ENCODE measurements around the gene RTP2.

RTP2 gene

GRCh38 chr3:187741403-187742350 lies 39.3 kb upstream of the RTP2 start:
- Mint-ChIP-seq H3K27me3 (no peaks in the 10 kb centered on the region), H3K27ac (peak overlapping the region; percentile 100), H3K36me3 (no peaks in the 10 kb centered on the region), H3K4me1 (ENCODE audit: low read depth) (peaks cover 59% of the 10 kb centered on the region), H3K4me3 (peak overlapping the region; percentile 98), H3K9me3 (ENCODE audit: low read depth) (no peaks in the 10 kb centered on the region)

- Mint-ChIP-seq H3K36me3 (no peaks in the 10 kb centered on the region), H3K27ac (peak overlapping the region; percentile 100), H3K4me3 (peak overlapping the region; percentile 98), H3K9me3 (ENCODE audit: low read depth) (no peaks in the 10 kb centered on the region), H3K4me1 (ENCODE audit: low read depth) (peaks cover 50% of the 10 kb centered on the region), H3K27me3 (no peaks in the 10 kb centered on the region)
Measured at GRCh38 chr3:187740421-187741399, 38.4 kb upstream of the RTP2 start.

GRCh38 chr3:187739561-187740332 lies 37.4 kb upstream of the RTP2 start:
- peaks cover 49% of the 10 kb centered on the region for H3K4me1 Mint-ChIP-seq (ENCODE audit: low read depth)
- H3K4me3 Mint-ChIP-seq: peak overlapping the region; percentile 98
- no peaks in the 10 kb centered on the region for H3K36me3 Mint-ChIP-seq
- H3K27ac Mint-ChIP-seq: peak overlapping the region; percentile 100
- no peaks in the 10 kb centered on the region for H3K27me3 Mint-ChIP-seq
- H3K9me3 Mint-ChIP-seq (ENCODE audit: low read depth): no peaks in the 10 kb centered on the region

- H3K36me3 Mint-ChIP-seq: no peaks in the 10 kb centered on the region
Measured at GRCh38 chr3:187739094-187739560, 36.8 kb upstream of the RTP2 start.

GRCh38 chr3:187738331-187739093 lies 36.2 kb upstream of the RTP2 start:
- H3K9me3 Mint-ChIP-seq (ENCODE audit: low read depth): no peaks in the 10 kb centered on the region
- no peaks in the 10 kb centered on the region for H3K27me3 Mint-ChIP-seq
- H3K36me3 Mint-ChIP-seq: no peaks in the 10 kb centered on the region
- peak overlapping the region; percentile 88 for H3K27ac Mint-ChIP-seq
- peaks cover 49% of the 10 kb centered on the region for H3K4me1 Mint-ChIP-seq (ENCODE audit: low read depth)
- peak overlapping the region; percentile 98 for H3K4me3 Mint-ChIP-seq

More at GRCh38 chr3:187739094-187739560, 36.8 kb upstream of the RTP2 start:
- H3K27ac Mint-ChIP-seq: peak overlapping the region; percentile 88
- no peaks in the 10 kb centered on the region for H3K9me3 Mint-ChIP-seq (ENCODE audit: low read depth)
- peak overlapping the region; percentile 98 for H3K4me3 Mint-ChIP-seq
- peaks cover 49% of the 10 kb centered on the region for H3K4me1 Mint-ChIP-seq (ENCODE audit: low read depth)
- no peaks in the 10 kb centered on the region for H3K27me3 Mint-ChIP-seq

GRCh38 chr3:187738071-187738330 lies 35.6 kb upstream of the RTP2 start:
- Mint-ChIP-seq H3K9me3 (ENCODE audit: low read depth) (no peaks in the 10 kb centered on the region), H3K36me3 (no peaks in the 10 kb centered on the region), H3K4me3 (peak overlapping the region; percentile 98), H3K27ac (peak overlapping the region; percentile 88), H3K27me3 (no peaks in the 10 kb centered on the region), H3K4me1 (ENCODE audit: low read depth) (peaks cover 47% of the 10 kb centered on the region)

- H3K27me3 Mint-ChIP-seq: no peaks in the 10 kb centered on the region
- peaks cover 43% of the 10 kb centered on the region for H3K4me1 Mint-ChIP-seq (ENCODE audit: low read depth)
- no peaks in the 10 kb centered on the region for H3K36me3 Mint-ChIP-seq
- peak overlapping the region; percentile 98 for H3K4me3 Mint-ChIP-seq
- H3K27ac Mint-ChIP-seq: peak overlapping the region; percentile 88
- no peaks in the 10 kb centered on the region for H3K9me3 Mint-ChIP-seq (ENCODE audit: low read depth)
Measured at GRCh38 chr3:187737368-187738070, 35.2 kb upstream of the RTP2 start.

GRCh38 chr3:187737006-187737367 lies 34.6 kb upstream of the RTP2 start:
- Mint-ChIP-seq H3K9me3 (ENCODE audit: low read depth) (no peaks in the 10 kb centered on the region), H3K4me3 (peak overlapping the region; percentile 98), H3K36me3 (no peaks in the 10 kb centered on the region), H3K27me3 (no peaks in the 10 kb centered on the region), H3K4me1 (ENCODE audit: low read depth) (peaks cover 37% of the 10 kb centered on the region), H3K27ac (peak overlapping the region; percentile 88)

- peak overlapping the region; percentile 98 for H3K4me3 Mint-ChIP-seq
- no peaks in the 10 kb centered on the region for H3K27me3 Mint-ChIP-seq
- H3K27ac Mint-ChIP-seq: no peak overlapping the region
- no peaks in the 10 kb centered on the region for H3K9me3 Mint-ChIP-seq (ENCODE audit: low read depth)
- H3K4me1 Mint-ChIP-seq (ENCODE audit: low read depth): peaks cover 32% of the 10 kb centered on the region
- peaks cover 2% of the 10 kb centered on the region for H3K36me3 Mint-ChIP-seq
Measured at GRCh38 chr3:187736418-187736871, 34.1 kb upstream of the RTP2 start.

- H3K27me3 Mint-ChIP-seq: no peaks in the 10 kb centered on the region
- H3K4me1 Mint-ChIP-seq (ENCODE audit: low read depth): peaks cover 28% of the 10 kb centered on the region
- peaks cover 4% of the 10 kb centered on the region for H3K36me3 Mint-ChIP-seq
- peak overlapping the region; percentile 14 for H3K4me3 Mint-ChIP-seq
- peak overlapping the region; percentile 13 for H3K27ac Mint-ChIP-seq
- H3K9me3 Mint-ChIP-seq (ENCODE audit: low read depth): no peaks in the 10 kb centered on the region
Measured at GRCh38 chr3:187735837-187736236, 33.5 kb upstream of the RTP2 start.

- peaks cover 24% of the 10 kb centered on the region for H3K4me1 Mint-ChIP-seq (ENCODE audit: low read depth)
- H3K4me3 Mint-ChIP-seq: no peak overlapping the region
- no peaks in the 10 kb centered on the region for H3K9me3 Mint-ChIP-seq (ENCODE audit: low read depth)
- peaks cover 4% of the 10 kb centered on the region for H3K36me3 Mint-ChIP-seq
- no peaks in the 10 kb centered on the region for H3K27me3 Mint-ChIP-seq
- H3K27ac Mint-ChIP-seq: no peak overlapping the region
Measured at GRCh38 chr3:187735383-187735782, 33.0 kb upstream of the RTP2 start.

GRCh38 chr3:187734841-187735240 lies 32.5 kb upstream of the RTP2 start:
- Mint-ChIP-seq H3K9me3 (ENCODE audit: low read depth) (no peaks in the 10 kb centered on the region), H3K4me1 (ENCODE audit: low read depth) (peaks cover 20% of the 10 kb centered on the region), H3K27me3 (no peaks in the 10 kb centered on the region), H3K27ac (no peak overlapping the region), H3K36me3 (peaks cover 4% of the 10 kb centered on the region), H3K4me3 (no peak overlapping the region)

- H3K4me1 Mint-ChIP-seq (ENCODE audit: low read depth): peaks cover 11% of the 10 kb centered on the region
- no peaks in the 10 kb centered on the region for H3K27me3 Mint-ChIP-seq
- no peak overlapping the region for H3K27ac Mint-ChIP-seq
- H3K4me3 Mint-ChIP-seq: no peak overlapping the region
- no peaks in the 10 kb centered on the region for H3K9me3 Mint-ChIP-seq (ENCODE audit: low read depth)
- peaks cover 7% of the 10 kb centered on the region for H3K36me3 Mint-ChIP-seq
Measured at GRCh38 chr3:187733371-187733770, 31.0 kb upstream of the RTP2 start.
